CD4-positive, alpha-beta T cell treated with Interferon alpha-2 for 1 hour (primary cell): ENCODE measurements around the gene MFAP4.

Source experiments
- DNase-seq, 2 donors: peaks; one replicate each; pipeline ENCODE4 v3.0.0-alpha.2; 2020 to 2022

MFAP4 gene

DNA sequence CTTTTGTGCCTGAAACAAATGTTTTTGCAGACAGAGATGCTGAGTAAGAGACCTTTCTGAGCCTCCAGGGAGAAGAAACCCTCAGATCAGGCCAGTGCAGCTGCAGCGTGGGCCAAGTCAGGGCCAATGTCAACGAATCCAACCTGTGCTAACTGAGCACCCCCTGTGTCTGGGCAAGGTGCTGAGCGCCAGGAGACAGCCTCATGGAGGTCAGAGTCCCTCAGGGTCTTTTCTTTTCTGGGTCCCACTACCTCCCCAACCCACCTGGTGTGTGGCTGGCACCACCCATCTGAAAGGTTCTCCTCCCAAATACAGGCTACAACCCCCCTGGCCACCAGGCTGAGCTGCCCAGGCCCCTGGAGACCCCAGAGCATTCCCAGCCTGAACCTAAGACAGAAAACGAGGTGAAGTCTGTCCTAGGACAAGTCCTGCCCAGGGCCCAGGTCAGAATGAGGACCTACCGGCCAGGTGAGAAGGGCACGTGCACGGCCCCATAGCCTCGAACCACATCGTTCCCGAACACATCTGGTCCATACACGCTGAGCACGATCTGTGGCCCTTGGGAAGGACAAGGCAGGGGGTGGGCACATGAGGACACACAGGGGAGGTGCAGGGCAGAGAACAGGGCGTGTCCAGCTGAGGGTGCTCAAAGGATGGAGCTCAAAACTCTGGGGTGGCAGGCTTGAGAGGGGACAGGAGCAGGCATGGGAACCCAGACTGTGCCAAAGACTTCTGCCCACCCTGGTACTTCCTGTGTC lies 39.5 kb downstream of the MFAP4 start:
- DNase-seq: no peak

DNA sequence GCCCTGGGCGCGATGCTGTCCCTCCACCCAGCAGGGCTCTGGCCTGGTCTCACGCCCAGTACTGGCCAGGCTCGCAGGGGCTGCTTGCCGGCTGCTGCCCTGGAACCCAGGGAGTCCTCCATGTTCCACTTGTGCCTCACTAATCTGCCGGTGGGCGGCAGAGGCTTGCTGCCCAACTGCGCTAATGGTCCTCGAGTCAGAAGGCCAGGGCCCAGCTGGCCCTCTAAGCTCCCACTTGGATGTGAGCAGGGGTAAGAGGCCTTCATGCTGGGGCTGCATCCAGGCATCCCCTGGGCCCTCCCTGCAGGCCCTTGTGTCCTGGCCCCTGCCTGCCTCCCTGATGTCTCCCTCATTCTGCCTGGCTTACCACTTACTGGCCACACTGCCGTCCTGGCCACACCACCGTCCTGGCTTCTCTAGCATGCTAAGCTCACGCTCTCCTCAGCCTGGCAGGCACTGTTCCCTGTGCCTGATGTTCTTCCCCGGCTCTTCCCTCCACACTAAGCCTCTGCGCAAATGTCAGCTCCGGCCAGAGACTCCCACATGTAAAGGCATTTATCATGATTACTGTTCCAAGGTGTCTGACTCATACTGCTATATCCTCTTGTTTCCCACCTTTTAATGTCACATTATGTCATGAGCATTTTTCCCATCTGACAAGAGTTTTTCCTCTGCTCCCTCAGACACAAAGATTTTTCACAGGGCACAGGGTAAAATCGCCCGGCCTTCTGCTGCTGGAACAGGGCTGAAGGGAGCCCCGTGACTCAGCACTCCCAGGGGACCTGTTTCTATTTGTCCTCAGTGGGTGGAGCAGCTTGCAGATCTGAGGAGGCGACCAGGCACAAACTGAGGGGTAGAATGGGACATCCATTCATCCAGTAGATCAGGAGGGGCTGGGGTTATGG lies 40.4 kb downstream of the MFAP4 start:
- no peak for DNase-seq

DNA sequence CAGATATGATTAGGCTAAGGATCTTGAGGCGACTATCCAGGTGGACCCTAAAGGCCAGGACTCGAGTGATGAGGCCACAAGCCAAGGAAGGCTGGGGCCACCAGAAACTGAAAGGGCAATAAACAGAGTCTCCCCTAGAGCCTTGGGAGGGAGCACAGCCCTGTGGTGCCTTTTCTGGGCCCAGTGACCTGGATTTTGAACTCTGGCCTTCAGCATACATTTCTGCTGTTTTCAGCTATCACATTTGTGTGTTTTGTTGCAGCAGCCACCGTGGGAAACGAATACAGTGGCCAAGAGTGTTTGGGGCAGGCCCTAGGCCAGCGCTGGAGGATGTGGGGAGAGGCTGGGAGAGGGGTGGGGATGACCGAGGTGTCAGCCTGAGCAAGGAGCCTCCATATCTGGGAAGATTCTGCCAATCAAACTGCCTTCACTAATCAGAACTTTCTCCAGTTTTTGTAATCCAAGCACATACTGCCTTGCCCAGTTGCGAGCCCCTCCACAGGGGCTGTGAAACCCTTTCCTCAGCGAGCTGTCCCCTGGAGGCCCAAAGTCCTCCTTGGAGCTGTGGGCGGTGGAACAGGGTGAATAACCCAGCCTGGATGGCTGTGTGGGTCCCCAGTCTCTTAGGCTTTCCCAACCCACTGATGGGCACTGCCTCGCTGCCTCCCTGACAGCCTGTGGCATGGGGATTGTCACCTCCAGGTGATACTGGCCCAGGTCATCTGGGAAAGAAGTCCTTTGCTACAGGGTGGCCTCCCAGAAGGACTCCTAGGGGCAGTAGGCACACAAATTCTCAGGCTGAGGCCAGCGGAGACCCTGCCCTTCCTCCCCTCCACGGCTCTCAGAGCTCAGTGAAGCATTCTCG lies 41.3 kb downstream of the MFAP4 start:
- DNase-seq: no peak

DNA sequence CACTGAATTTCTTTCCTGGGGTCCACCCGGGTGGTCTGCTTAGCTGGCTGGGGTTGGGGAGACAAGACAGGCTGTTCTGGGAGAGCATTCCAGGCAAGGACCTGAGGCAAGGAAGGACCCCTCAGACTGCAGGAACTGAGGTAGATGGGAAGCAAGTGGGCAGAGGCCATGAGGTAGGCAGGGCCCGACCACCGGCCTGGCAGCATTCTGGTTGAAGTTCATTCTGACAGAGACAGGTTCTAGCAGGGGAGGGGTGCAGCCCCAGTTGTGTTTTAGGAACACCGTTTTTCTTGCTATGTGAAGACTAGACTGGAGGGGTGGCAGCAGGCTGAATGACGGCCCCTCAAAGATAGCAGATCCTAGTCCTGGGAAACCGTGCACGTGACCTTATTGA lies 41.9 kb downstream of the MFAP4 start:
- DNase-seq: no peak

DNA sequence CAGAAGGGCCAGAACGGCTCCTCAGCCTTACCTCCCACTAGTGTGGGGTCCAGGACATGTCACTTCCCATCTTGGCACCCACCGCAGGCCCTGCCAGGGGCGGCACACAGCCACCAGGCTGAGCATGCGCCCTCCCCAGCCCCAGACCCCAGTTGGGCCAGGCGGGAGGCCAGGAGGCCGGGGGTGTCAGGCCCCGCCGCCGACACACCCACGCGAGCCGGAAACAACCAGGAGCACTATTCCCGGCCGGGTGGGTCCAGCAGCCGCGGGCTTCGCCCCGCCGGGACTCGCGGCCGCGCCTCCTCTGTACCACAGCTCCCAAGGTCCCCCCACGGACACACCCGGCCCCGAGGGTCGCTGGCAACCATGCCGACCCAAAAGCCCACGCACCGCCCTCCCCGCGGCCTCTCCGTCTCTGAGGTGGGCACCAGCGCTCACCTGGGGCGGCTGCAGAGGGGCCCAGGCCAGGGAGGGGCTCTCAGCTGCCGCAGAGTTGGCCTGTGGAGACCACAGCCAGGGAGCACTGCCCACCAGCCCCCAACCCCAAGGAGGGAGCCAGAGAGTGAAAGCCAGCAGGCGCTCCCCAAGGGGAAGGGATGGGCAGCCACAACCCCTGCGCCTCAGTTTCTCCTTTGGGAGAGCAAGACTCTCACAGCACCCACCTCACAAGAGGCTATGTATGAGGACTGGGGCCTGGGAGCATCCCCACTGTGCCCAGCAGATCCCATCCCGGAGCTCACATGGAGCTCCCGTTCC lies 42.5 kb downstream of the MFAP4 start:
- DNase-seq: no peak

DNA sequence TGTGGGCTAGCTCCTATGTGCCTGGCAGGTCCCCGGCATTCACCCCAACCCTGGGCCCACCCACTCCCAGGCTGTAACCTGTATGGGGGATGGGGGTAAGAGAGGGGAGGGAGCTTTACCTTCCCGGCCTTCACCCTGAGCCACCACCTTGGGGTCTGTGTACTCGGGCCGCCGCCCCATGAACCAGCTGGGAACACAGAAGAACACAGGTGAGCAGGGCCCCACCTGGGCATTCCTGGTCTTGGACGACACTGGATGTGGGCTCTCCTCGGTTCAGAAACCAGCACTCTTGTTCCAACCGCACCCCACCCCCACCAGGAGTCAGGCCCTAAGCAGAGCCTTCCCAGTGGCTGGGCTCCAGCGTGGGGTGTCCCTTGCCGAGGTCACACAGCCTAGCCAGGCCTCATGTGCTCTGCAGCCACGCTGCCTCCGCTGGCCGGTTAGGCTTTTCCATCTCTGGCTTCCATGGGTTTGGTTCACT lies 43.3 kb downstream of the MFAP4 start:
- no peak for DNase-seq

DNA sequence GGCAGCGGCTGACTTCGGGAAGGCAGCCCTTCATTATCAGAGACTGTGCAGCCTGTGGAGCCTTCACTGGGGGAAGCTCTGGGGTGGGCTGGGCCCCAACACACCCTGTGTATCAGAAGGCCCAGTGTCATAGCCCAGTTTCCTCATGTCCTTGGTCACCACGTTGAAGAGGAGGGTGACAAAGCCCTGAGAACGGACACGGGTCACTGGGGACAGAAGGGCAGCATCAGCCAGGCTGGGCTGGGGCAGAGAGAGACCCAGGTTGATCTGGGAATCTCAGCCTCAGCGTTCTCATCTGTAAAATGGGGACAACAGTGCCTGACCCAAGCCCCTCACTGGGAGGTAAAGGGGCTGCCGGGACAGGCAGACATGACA lies 43.7 kb downstream of the MFAP4 start:
- no peak for DNase-seq

DNA sequence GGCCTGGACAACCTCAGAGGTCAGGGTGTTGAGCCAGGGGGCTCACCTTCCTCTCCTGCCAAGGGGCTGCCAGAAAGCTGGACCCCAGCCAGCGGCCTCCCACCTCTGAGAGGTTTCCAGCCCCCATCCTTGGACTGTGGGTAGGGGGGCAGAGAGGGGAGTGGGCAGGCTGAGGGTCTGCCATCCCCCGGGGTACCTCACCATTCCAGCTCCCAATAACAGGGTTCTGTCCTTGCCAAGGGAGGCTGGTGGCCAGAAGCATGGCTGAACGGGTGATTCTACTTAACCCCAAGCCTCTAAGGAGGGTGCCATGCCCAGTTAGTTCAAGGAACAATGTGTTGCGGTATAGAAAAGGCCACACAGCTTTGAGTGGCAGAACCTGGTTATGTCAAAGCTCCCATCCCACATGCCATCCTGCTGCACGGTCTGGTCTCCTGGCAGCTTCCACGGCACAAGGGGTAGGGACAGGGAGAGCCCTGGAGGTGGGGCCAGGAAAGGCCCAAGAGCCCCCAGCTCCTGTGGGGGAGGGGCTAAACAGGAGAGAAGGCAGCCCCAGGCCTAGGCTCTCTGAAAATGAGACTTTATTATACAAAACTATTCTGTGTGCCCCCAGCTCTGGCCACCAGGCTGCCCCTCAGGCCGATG lies 44.3 kb downstream of the MFAP4 start:
- no peak for DNase-seq

DNA sequence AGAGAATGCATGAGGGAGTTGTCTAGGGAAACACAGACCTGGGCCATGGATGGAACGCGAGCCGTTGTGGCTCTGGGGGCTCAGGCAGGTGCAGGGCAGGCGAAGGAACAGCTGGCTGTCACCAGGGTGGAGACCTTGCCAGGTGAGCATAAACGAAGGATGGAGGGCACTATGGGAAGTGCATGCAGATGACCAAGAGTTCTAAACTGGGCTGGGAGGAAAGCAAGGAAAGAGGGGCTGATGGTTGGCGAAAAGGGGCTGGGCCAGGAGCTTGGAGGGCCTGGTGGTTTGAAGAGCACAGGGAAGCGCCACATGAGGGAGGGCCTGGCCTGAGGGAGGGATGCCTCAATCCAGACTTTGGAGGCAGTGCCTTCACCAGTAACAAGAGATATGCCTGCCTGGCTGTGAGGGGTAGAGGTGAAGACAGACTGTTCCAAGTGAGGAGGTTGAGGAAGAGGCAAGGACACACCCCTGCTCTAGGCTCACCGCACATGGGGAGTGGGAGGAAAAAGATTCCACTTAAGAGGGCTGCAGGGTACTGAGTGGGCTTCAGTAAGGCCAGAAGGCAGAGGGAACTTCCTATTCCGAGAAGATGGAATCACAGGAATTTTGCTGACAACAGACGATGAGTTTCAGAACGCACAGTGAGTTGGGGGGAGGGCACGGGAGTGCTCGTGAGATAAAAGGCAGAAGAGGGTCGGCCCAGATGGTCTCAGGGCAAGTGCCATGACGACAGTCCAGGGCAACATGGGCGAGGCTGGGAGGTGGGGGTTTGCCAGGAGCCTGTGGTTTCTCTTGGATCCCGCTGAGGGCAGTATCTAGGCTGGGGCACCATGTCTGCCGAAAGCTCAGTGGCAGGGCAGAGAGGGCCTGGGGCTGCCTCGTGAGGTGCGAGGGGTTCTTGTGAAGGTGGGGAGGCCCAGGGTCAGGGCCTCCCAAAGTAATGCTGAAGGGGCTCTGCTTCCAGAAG lies 45.1 kb downstream of the MFAP4 start:
- no peak for DNase-seq

DNA sequence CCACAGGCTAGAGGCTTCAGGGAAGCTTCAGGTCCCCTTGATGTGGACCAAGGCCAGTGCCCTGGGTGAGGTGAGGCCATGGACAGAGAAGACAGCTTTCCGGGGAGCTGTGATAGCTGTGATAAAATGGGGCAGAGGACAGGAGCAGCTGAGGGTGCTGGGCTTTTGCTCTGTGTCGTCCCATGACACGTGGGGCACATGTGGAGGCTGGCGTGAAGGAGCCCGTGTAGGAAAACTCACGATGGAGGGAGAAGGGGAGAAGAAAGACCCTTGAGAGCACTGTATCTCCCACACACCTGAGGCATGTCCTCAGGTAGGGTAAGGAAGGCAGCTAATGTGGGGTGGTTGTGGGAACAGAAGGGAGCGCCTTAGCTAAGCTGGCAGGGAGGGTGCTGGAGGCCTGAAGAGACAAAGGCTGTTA lies 45.8 kb downstream of the MFAP4 start:
- DNase-seq: no peak

DNA sequence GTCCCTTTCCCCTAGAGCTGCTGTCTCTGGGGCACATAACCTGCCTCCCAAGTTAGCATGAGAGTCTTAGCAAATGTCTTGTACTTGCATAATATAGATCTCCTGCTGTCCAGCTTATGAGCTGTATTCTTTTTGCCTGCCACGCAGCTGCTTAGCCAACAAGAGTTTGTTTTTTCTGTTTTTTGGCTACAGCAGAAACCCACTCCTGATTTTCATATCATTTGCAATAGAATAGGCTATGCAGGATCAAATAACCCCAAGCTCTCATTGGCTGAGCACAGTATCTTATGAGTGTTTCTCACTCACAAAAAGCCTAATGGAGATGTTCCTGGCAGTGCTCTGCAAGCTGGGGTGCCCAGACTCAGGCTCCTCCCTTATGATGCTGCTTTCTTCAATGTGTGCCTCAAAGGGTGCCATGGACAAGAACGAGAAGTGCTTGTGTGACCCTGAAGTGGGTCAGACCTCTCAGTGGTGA lies 47.6 kb downstream of the MFAP4 start:
- no peak for DNase-seq

DNA sequence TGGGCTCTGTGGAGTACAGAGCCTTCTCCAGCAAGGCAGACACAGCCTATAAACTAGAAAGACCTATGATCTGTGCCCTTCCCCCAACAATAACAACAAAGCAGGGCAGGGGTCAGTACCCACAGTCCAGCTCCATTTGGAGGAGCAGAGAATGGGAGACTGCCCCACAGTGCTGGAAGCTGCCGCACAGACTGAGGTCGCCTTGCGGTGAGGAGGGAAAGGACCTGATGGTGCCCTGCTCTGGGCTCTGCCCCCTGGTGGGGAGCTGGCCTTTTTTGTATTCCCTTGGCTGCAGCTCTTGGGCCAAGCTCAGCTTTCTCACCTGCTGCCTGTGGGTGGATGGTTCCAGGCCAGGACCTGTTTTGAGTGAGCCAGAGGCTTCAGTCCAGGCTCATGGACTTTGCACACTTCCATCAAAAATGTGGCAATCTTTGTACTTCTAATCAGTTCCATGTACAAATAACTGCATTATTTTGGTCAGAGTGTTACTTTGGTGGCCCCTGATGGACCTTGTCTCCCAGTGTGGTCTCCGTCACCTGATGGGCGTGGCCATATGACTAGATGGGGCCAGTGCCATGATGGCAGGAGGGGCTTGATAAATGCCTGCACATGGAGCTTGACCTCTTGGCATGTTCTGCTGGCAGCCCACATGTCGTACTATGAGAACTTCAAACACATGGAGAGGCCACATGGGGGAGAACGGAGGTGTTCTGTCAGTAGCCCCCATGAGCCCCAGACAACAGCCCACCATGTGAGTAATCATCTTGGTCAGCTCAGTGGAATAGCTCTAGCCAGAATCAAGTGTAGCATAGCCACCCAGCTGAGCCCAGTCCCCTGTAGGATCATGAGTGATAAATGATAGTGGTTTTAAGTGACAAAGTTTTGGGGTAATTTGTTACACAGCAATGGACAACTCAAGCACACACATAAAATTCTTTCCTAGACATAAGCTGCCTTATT lies 48.7 kb downstream of the MFAP4 start:
- DNase-seq: peak; percentile 70 to 74

DNA sequence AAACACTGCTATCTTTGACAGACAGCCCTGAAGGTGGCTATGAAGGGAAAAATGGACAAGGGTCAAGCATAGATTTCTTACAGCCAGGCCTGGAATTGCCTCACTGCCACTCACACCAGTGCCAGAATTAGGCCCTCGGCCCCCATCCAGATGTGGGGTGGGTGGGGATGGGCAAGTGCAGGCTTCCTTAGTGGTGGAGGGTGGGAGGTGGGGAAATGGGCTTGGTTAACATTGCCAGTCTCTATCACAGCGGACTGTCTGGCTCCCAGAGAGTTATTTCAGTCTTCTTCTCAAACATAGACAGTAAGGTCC lies 49.3 kb downstream of the MFAP4 start:
- DNase-seq: no peak

DNA sequence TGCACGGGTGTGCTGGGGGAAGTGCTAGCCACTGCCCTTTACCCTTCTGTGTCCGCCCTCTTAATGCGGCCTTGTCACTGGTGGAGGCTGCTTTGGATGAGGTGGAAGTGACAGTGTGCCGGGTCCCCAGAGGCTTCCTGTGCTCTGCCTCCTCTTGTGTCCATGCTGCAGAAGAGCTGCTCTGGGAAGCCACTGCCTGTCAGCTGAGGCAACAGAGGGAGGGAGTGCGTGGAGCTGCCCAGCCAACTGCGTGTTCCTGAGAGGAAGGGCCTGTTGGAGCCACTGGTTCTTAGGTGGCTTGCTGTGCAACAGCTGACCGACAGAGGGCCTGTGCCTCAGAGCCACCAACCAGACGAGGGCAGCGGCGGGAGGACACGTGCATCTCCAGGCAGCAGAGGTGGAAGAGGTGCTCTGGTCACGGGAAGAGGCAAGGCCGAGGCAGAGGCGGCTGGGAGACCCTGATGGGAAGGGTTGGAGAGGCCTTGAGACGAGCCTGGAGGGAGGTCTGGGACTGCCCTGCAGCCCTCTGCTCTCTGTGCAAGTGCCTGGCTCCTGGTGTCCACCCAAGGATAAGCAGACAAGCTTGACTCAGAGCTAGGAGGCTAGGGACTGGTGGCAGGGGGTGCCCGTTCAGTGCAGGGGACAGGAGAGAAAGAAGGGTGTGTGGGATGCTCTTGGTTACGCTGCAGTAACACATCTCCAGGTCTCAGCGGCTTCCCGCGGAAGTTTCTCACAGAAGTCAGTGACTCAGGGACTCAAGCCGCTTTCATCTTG lies 49.9 kb downstream of the MFAP4 start:
- DNase-seq: no peak

DNA sequence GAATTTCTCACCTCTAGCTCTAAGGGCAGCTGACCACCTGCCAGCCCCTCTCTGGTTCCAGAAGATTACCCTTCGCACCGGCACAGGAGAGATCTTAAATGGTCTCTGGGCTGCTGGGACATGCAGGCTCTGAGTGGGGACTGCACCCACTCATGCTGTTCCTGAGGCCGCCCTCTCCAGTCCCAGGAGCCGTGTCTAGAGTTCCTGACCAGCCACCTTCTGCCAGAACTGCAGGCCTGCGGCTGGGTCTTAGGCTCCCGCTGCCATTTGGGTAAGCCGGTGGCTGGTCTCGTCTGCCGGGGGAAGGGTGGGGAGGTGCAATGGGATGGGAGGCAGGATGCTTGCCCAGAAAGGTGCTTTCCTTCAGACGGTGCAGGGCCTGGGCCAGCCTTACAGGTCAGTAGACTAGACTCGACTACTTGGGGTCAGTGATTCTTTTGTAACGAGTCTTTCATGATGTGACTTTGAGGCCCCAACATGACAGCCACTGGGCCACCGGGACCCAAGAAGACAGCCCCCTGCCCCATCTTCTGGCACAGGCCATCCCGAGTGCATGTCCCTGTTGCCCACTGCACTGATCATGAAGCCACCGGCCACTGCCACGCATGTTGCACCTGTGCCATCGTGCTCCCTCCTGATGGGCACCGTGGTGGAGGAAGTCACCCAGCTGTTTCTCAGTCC lies 50.9 kb downstream of the MFAP4 start:
- DNase-seq: no peak

DNA sequence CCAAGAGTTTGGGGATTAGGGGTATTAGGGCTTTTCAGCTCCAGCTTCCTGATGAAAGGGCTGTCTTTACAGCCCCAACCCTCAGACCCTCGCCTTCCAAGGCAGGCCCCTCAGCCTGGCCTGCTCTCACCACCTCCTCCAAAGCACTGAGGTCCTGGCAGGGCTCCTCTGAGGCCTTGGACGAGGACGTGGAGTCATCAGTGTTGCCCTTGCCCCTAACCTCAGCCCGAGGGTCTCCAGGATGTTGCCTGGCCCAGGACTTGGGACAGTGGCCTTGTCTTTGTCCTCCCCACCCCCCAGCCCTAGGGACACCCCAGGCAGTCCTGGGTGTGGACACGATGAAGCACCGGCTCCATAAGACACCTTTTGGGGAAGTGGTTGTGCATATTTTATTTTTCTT lies 52.7 kb downstream of the MFAP4 start:
- DNase-seq: no peak

DNA sequence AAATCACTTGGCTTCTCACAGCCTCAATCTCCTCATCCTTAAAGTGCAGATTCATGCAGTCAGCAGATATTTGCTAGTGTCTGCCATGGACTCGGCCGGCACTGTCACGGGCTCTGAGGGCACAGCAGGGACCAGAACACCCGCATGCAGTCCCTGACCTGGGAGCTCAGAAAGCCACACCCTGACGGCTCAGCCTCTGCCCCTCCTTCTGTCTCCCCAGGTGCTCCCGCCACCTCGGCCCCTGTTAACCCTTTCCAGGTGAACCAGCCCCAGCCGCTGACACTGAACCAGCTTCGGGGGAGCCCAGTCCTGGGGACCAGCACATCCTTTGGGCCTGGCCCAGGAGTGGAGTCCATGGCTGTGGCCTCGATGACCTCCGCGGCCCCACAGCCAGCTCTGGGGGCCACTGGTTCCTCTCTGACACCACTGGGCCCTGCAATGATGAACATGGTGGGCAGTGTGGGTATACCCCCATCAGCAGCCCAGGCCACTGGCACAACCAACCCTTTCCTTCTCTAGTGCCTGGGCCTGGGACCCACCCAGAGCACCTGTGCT lies 53.2 kb downstream of the MFAP4 start:
- no peak for DNase-seq
